ENCODE measurements around the gene ZC2HC1C. TPM values are rescaled to one million over a fixed set of nuclear protein-coding genes. Genes with fewer than 3 reads are reported as not detected.
A peak's percentile ranks its signal among the peaks of the same experiment; 100 is the strongest.

ZC2HC1C gene
- total and polyA plus RNA-seq, 9 of the 15 experiments (the other 6 are each of a cell fraction or from before 2014, with no cell fraction given), result 6.3 to 9.2 (median 7.7) TPM

DNA sequence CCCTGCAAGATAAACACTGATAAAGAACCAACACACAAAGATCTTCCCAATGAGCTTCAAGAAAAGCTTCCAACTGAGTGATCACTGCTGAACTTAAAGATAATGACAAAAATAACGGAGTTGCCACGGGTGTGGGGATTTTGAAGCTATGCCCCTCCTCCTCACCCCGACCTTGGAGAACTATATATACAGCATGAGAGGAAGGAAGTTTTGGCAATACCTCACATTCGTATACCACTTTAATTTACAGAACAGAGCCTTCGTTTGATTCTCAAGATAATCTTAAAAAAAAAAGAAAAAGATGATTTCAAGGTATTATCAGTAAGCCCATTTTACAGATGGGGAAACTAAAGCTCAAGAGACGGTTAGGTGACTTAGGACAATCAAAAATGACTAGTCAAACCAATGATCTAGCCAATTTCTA, 56.7 kb downstream of the ZC2HC1C start:
- in situ Hi-C loops (cut with MboI) (loop anchor here (25.0 kb wide), 1 partner anchor 536 kb away; the partner anchor contains the start of genes ERG28 and TTLL5), intact Hi-C loops (cut with micrococcal nuclease) (loop anchor here (5.0 kb wide), 1 partner anchor 361 kb away; no protein-coding TSS in a partner anchor)
- no peaks in the 10 kb centered on the region for H3K9me1 ChIP-seq (ENCODE audit: control insufficient read depth, insufficient read depth, low read length)
- peaks cover 8% of the 10 kb centered on the region; the same call in 2 of the 3 replicates for H3K36me3 ChIP-seq (ENCODE audit: control insufficient read depth, insufficient read depth, low read length)
- peaks cover 11 to 14% of the 10 kb centered on the region in 2 experiments for H3K4me1 ChIP-seq (replicated peaks in 1 of 2; ENCODE audit: control insufficient read depth in 2 of 2, insufficient read depth in 2 of 2, low read length in 2 of 2)
- POLR2A ChIA-PET, result interaction anchor here (0.6 to 1.8 kb wide), 8 partner anchors 8 to 1364 kb away, joined by 3 to 7 read pairs (median 4); no protein-coding TSS in a partner anchor
- CTCF ChIA-PET (ENCODE audit: low intra/inter-chr PET ratio), result no interaction called here
- FAIRE-seq (no peak), ATAC-seq (no peak), DNase-seq (ENCODE audit: extremely low read depth in 1 of 4, low spot score in 3 of 4) (peak in 2 of 4 experiments; percentile 17 to 22)
- no peaks in the 10 kb centered on the region for H3K27me3 ChIP-seq (ENCODE audit: control insufficient read depth in 2 of 2, insufficient read depth in 2 of 2, low read length in 2 of 2)
- H3K79me2 ChIP-seq (ENCODE audit: control insufficient read depth, insufficient read depth, low read length), result peaks cover 34% of the 10 kb centered on the region
- H4K20me1 ChIP-seq (replicated peaks; ENCODE audit: control insufficient read depth, insufficient read depth, low read length), result no peaks in the 10 kb centered on the region
- peak overlapping the region; percentile 95 for H2AFZ ChIP-seq (ENCODE audit: low read depth, low read length)
- H3K9ac ChIP-seq (ENCODE audit: insufficient read depth in 1 of 2, low read depth in 2 of 2, low read length in 2 of 2), result peak overlapping the region; percentile 93 to 96
- peak overlapping the region; percentile 73 for H3K4me3 ChIP-seq
- no peaks in the 10 kb centered on the region for H3K9me3 ChIP-seq (replicated peaks; ENCODE audit: control insufficient read depth, insufficient read depth, low read depth, low read length)
- BruUV-seq (replicated peaks), result no TSS peak
- 2% methylated on average over 6 of the region's 6 CpGs for WGBS (ENCODE audit: insufficient coverage, low coverage, missing lambda C conversion rate)
- peak overlapping the region; percentile 98 for H3K27ac ChIP-seq (ENCODE audit: extremely low read depth, low read depth, low read length)
- H3K4me2 ChIP-seq (ENCODE audit: insufficient read depth, low read length), result peak overlapping the region; percentile 98
- TF ChIP-seq NR2C1 (IDR thresholded peaks at IDR 0.05) (no peak), NR2C1 (tag; IDR thresholded peaks at IDR 0.05) (no peak), ZNF695 (CRISPR knock-in tag; IDR thresholded peaks at IDR 0.05) (no peak), RBM25 (IDR thresholded peaks at IDR 0.05; ENCODE audit: low read depth, low read length, severe bottlenecking) (peak; percentile 74), KLF1 (tag; IDR thresholded peaks at IDR 0.05) (no peak), XRCC5 (IDR thresholded peaks at IDR 0.05; ENCODE audit: low read depth, low read length) (no peak), SREBF2 (CRISPR knock-in tag; IDR thresholded peaks at IDR 0.05) (no peak), ZNF121 (CRISPR knock-in tag; conservative IDR thresholded peaks at IDR 0.05) (no peak), SMARCA5 (IDR thresholded peaks at IDR 0.05) (peak; percentile 40; the same call in 1 of the 2 replicates), ADNP (tag; IDR thresholded peaks at IDR 0.05) (peak; percentile 84), TCF3 (CRISPR knock-in tag; IDR thresholded peaks at IDR 0.05) (no peak), BCOR (IDR thresholded peaks at IDR 0.05) (peak; percentile 84), ZNF354B (CRISPR knock-in tag; IDR thresholded peaks at IDR 0.05) (no peak), FOXJ3 (CRISPR knock-in tag; IDR thresholded peaks at IDR 0.05) (no peak), KDM1A (IDR thresholded peaks at IDR 0.05) (peak in 1 of 2 experiments; percentile 56; a peak in 2 of 4 replicates), ZNF24 (IDR thresholded peaks at IDR 0.05) (peak; percentile 31; the same call in 1 of the 2 replicates), FUS (optimal IDR thresholded peaks at IDR 0.05; ENCODE audit: low read depth, low read length) (no peak), TBP (optimal IDR thresholded peaks at IDR 0.05; ENCODE audit: low read depth, low read length) (peak; percentile 41), NFRKB (IDR thresholded peaks at IDR 0.05; ENCODE audit: low read depth) (no peak), ZNF707 (CRISPR knock-in tag; conservative IDR thresholded peaks at IDR 0.05) (no peak), SIX5 (IDR thresholded peaks at IDR 0.05; ENCODE audit: borderline replicate concordance in 1 of 2, insufficient read depth in 1 of 2, low read depth in 1 of 2, low read length in 2 of 2) (no peak), FOSL1 (tag; conservative IDR thresholded peaks at IDR 0.05) (peak; percentile 2; the same call in 1 of the 2 replicates), HDAC2 (IDR thresholded peaks at IDR 0.05) (no peak), ZC3H8 (IDR thresholded peaks at IDR 0.05) (no peak)
- TF ChIP-seq, protein P1, sequence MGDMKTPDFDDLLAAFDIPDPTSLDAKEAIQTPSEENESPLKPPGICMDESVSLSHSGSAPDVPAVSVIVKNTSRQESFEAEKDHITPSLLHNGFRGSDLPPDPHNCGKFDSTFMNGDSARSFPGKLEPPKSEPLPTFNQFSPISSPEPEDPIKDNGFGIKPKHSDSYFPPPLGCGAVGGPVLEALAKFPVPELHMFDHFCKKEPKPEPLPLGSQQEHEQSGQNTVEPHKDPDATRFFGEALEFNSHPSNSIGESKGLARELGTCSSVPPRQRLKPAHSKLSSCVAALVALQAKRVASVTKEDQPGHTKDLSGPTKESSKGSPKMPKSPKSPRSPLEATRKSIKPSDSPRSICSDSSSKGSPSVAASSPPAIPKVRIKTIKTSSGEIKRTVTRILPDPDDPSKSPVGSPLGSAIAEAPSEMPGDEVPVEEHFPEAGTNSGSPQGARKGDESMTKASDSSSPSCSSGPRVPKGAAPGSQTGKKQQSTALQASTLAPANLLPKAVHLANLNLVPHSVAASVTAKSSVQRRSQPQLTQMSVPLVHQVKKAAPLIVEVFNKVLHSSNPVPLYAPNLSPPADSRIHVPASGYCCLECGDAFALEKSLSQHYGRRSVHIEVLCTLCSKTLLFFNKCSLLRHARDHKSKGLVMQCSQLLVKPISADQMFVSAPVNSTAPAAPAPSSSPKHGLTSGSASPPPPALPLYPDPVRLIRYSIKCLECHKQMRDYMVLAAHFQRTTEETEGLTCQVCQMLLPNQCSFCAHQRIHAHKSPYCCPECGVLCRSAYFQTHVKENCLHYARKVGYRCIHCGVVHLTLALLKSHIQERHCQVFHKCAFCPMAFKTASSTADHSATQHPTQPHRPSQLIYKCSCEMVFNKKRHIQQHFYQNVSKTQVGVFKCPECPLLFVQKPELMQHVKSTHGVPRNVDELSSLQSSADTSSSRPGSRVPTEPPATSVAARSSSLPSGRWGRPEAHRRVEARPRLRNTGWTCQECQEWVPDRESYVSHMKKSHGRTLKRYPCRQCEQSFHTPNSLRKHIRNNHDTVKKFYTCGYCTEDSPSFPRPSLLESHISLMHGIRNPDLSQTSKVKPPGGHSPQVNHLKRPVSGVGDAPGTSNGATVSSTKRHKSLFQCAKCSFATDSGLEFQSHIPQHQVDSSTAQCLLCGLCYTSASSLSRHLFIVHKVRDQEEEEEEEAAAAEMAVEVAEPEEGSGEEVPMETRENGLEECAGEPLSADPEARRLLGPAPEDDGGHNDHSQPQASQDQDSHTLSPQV (IDR thresholded peaks at IDR 0.05), result no peak

All from K562 (cell line).